AG10803 (cell line): ENCODE measurements around the gene GNG12.

ENCODE experiments used
- DNase-seq: peaks from one replicate; pipeline ENCODE4 v3.0.0; 2010; ENCODE audit warnings: low read depth
- H3K4me3 ChIP-seq: 2 replicates; pipeline ENCODE4 v1.5.1; 2011; ENCODE audit warnings: mild to moderate bottlenecking, low read length, control low read depth
- TF ChIP-seq, protein P1 (sequence below): conservative IDR thresholded peaks from 2 replicates; pipeline ENCODE4 v1.5.1; 2011; ENCODE audit warnings: mild to moderate bottlenecking, low read length, control low read depth, inconsistent platforms

GNG12 gene

DNA sequence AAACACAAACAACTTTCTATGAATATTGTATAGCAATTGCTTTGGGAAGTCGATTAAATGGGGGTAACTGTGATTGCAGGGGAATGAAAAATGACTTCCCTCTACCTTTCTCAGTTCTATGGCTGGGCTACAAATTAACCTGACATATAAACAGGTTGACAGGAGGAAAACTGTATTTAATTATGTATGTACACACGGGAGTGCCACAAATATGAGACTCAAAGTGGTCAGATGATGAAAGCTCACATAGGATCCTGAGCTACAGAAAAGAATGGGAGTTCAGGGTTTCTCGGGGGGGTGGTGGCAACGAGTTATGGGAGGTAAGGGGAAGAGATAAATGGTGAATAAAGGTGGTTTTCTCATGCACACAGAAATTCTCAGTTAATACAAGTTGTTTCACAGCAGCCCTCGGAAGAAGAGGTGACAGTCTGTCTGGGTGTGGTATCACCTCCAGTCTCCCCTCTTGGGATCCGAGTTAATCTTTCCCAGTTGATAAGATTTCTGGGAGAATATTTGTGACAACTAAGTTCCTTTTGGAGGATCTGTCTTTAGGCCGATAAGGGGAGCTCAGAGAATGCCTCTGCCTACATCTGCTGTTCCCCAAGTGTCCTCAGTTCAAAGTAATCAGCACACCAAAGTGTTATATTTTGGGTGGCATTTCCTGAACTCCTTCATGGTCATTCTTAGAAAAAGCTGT, 122.0 kb downstream of the GNG12 start:
- DNase-seq = no peak
- TF ChIP-seq, protein P1, sequence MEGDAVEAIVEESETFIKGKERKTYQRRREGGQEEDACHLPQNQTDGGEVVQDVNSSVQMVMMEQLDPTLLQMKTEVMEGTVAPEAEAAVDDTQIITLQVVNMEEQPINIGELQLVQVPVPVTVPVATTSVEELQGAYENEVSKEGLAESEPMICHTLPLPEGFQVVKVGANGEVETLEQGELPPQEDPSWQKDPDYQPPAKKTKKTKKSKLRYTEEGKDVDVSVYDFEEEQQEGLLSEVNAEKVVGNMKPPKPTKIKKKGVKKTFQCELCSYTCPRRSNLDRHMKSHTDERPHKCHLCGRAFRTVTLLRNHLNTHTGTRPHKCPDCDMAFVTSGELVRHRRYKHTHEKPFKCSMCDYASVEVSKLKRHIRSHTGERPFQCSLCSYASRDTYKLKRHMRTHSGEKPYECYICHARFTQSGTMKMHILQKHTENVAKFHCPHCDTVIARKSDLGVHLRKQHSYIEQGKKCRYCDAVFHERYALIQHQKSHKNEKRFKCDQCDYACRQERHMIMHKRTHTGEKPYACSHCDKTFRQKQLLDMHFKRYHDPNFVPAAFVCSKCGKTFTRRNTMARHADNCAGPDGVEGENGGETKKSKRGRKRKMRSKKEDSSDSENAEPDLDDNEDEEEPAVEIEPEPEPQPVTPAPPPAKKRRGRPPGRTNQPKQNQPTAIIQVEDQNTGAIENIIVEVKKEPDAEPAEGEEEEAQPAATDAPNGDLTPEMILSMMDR = no peak
- no peak overlapping the region for H3K4me3 ChIP-seq

DNA sequence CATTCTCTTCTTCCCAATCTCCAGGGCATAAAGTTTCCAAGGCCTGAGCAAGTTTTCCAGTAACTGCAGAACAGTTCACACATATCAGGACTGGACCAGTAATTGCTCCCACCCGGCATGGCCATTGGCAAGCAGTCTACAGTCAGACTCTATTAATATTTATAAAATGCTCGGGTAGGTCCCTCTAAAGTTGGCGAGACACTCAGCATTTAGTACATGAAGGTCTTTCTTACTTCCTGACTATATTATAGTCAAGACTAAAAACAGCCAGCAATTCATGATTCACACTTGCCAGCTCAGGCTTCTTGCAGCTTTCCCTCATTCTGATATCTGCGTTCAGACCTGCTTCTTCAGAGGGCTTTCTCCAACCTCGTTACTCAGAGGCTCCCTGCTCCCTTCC, 122.8 kb downstream of the GNG12 start:
- peak; percentile 50 for DNase-seq
- no peak overlapping the region for H3K4me3 ChIP-seq
- TF ChIP-seq, protein P1 = no peak

DNA sequence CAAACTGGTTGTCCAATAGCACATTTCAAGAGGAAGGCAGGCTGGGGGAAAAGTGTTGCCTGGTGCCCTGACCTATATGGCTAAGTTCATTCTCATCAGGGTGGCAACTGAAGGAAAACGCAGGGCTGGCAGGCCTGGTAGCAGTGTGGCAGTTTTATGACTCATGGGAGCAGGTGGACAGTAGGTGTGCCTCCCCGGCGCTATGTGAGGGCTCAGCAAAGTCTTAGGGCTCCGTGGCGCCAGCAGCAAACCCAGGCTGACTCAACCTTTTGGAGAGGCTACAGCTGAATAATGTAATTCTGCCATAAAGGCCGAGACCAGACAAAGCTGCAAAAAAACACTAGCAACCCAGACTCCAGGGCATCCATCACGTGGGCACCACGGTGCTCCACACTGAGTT, 124.7 kb downstream of the GNG12 start:
- H3K4me3 ChIP-seq = no peak overlapping the region
- TF ChIP-seq, protein P1 = no peak
- no peak for DNase-seq

DNA sequence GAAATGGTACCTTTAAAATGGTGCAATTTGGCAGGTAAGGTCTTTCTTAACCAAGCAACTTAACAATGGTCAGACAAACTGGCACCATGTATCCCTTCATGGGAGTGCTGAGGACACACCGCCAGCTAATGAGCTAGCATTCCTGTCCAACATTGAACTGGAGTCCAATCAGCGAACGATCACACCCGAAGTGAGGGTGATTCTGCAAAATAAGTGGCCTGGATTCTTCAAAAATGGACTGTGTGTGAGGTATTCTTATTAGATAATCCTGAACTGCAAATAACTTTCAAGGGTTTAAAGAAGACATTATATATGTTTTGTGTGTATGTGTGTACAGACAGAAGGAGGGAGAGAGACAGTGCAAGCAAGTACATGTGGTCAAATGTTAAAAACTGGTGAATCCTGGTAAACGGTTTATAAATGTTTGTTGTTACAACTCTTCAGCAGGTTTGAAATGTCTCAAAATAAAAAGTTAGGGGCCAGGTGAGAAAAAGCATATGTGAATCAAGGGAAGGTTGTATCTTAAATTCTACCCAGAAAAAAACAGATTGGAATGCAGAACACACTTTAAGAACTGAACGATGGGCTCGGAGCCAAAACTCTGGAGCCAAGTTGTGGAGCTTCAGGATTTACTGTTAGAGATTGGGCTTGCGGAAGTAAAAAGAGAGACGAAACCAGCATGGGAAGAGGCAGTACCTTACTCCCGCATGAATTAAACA, 127.4 kb downstream of the GNG12 start:
- TF ChIP-seq, protein P1 = no peak
- no peak overlapping the region for H3K4me3 ChIP-seq
- DNase-seq = no peak

DNA sequence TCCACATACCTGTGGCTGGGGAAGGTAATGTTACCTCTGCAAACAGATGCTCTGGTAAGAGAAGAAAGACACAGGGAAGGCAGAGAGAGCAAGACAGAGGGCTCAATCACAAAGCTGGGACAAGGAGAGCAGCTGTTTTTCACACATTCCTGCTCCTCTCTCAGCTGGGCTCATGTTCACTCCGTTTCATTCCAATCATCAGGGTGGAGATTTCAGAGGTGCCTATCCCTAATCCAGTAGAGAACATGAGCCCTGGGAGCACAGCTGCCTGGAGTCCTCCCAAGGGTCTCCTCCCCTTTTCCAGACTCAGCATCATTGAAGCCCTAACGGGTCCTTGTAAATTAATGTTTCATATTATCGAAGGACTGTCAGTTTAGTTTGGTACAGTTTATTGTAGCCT, 128.9 kb downstream of the GNG12 start:
- no peak for DNase-seq
- H3K4me3 ChIP-seq = no peak overlapping the region
- TF ChIP-seq, protein P1 = no peak

DNA sequence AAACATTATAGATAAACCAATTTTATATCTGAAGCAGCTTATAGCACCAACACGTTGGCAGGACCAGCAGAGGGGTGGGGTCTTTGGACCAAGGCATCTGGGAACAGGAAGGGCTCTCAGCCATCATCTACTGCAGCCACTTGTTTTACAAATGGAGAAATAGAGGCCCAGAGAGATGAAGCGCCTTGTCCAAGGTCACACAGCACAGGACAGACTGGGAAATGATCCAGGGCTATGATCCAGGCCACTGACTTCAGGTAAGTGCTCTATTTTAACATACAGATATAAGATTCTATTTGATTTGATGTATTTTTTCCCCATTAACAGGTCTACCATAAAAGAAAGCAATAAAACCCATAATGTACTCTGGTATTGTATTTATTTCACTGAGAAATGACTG, 131.4 kb downstream of the GNG12 start:
- DNase-seq = no peak
- H3K4me3 ChIP-seq = no peak overlapping the region
- TF ChIP-seq, protein P1 = no peak
